B cell (primary cell): ENCODE measurements around the gene MTHFS. TPM values are rescaled to one million over a fixed set of nuclear protein-coding genes. Genes with fewer than 3 reads are reported as not detected.

Experiments used
- ATAC-seq: fragments of 200-7000 bp; cut with Tn5 transposase; one replicate; pipeline ENCODE4 v1.10.0; 2021; ENCODE audit warnings: low read depth, mild to moderate bottlenecking, moderate number of reproducible peaks, moderate library complexity
- CTCF ChIA-PET: fragments of 350-600 bp; sonication (Branson Sonifier 250); formaldehyde crosslinking; loops from one replicate; lab custom pipeline; 2021; ENCODE audit warnings: antibody characterized with exemption, inconsistent platforms; lab: Charles Lee
- POLR2A ChIA-PET: fragments of 350-600 bp; sonication (Branson Sonifier 250); formaldehyde crosslinking; loops from one replicate; lab custom pipeline; 2021; ENCODE audit warnings: antibody characterized with exemption; lab: Charles Lee
- DNase-seq: peaks from one replicate; pipeline ENCODE4 v3.0.0; 2013
- H2AFZ ChIP-seq: 2 replicates; pipeline ENCODE4 v1.6.1; 2012; ENCODE audit warnings: mild to moderate bottlenecking, low read depth, low read length; ENCODE audit not compliant: insufficient read depth, poor library complexity, severe bottlenecking
- H3K27ac ChIP-seq, 2 donors: 1 replicate in 1 of 2; 2 replicates in 1 of 2; pipeline ENCODE4 v1.5.1; 2012 to 2013; ENCODE audit warnings: low read length in 2 of 2, mild to moderate bottlenecking in 2 of 2, moderate library complexity in 1 of 2
- H3K27me3 ChIP-seq, 4 experiments: fragments of 200-600 bp in 1 of 4; sonication (generic) in 1 of 4; replicated peaks in 1 of 4; 1 replicate in 2 of 4; 2 replicates in 2 of 4; pipeline versions ENCODE4 v1.6.1 to v1.7.0; 2013 to 2016; ENCODE audit warnings: low read length in 3 of 4, mild to moderate bottlenecking in 2 of 4, mixed read lengths in 1 of 4, moderate library complexity in 1 of 4; ENCODE audit not compliant: insufficient read depth in 4 of 4, control insufficient read depth in 3 of 4; ENCODE audit errors: control extremely low read depth in 1 of 4
- H3K36me3 ChIP-seq, 2 experiments: replicated peaks in 1 of 2; 1 replicate in 1 of 2; 2 replicates in 1 of 2; pipeline versions ENCODE4 v1.6.1 to v1.7.1; 2013; ENCODE audit warnings: low read length in 1 of 2; ENCODE audit not compliant: insufficient read depth in 2 of 2, control insufficient read depth in 1 of 2; ENCODE audit errors: control extremely low read depth in 1 of 2, extremely low read depth in 1 of 2
- H3K4me1 ChIP-seq, 2 donors: fragments of 200-600 bp in 1 of 2; sonication (generic) in 1 of 2; 1 replicate in 1 of 2; 2 replicates in 1 of 2; pipeline versions ENCODE4 v1.5.1 to v1.6.1; 2013 to 2017; ENCODE audit warnings: low read length in 2 of 2; ENCODE audit not compliant: control insufficient read depth in 2 of 2, insufficient read depth in 2 of 2
- H3K4me2 ChIP-seq: replicated peaks from 2 replicates; pipeline ENCODE3; 2012; ENCODE audit warnings: mild to moderate bottlenecking, low read depth, low read length; ENCODE audit not compliant: poor library complexity, severe bottlenecking
- H3K4me3 ChIP-seq, 5 experiments: fragments of 200-600 bp in 1 of 5; sonication (generic) in 1 of 5; 1 replicate in 3 of 5; 2 replicates in 2 of 5; pipeline versions ENCODE4 v1.5.1 to v1.7.0; 2011 to 2016; ENCODE audit warnings: low read length in 4 of 5, mild to moderate bottlenecking in 4 of 5, low read depth in 2 of 5, control low read depth in 1 of 5, moderate library complexity in 1 of 5; ENCODE audit not compliant: insufficient read depth in 1 of 5; ENCODE audit errors: control extremely low read depth in 1 of 5, extremely low read depth in 1 of 5
- H3K79me2 ChIP-seq: fragments of 200-600 bp; sonication (generic); one replicate; pipeline ENCODE4 v1.6.0; 2016; ENCODE audit warnings: low read length; ENCODE audit not compliant: control insufficient read depth, insufficient read depth
- H3K9ac ChIP-seq: fragments of 200-600 bp; sonication (generic); 2 replicates; pipeline ENCODE4 v1.6.1; 2017; ENCODE audit warnings: mild to moderate bottlenecking, low read length, moderate library complexity
- H3K9me3 ChIP-seq, 3 donors: one replicate each; pipeline versions ENCODE4 v1.6.1 to v1.7.1; 2013; ENCODE audit warnings: low read length in 2 of 3; ENCODE audit not compliant: control insufficient read depth in 2 of 3, insufficient read depth in 1 of 3; ENCODE audit errors: control extremely low read depth in 1 of 3
- H4K20me1 ChIP-seq: 2 replicates; pipeline ENCODE4 v1.6.0; 2012; ENCODE audit warnings: mild to moderate bottlenecking, low read length; ENCODE audit not compliant: insufficient read depth, control insufficient read depth, poor library complexity, severe bottlenecking
- H3K27ac Mint-ChIP-seq: one replicate; pipeline ENCODE4 v1.8.0; 2021; ENCODE audit warnings: mixed read lengths
- H3K27me3 Mint-ChIP-seq: one replicate; pipeline ENCODE4 v1.8.0; 2021; ENCODE audit warnings: mixed read lengths
- H3K4me1 Mint-ChIP-seq: one replicate; pipeline ENCODE4 v1.8.0; 2021; ENCODE audit warnings: mixed read lengths
- H3K4me3 Mint-ChIP-seq: one replicate; pipeline ENCODE4 v1.8.0; 2021; ENCODE audit warnings: mixed read lengths
- H3K9me3 Mint-ChIP-seq: one replicate; pipeline ENCODE4 v1.8.0; 2022; ENCODE audit warnings: mixed read lengths; ENCODE audit not compliant: insufficient read depth
- EZH2 ChIP-seq: IDR thresholded peaks from 2 replicates; pipeline ENCODE4 v1.6.1; 2012; ENCODE audit warnings: borderline replicate concordance, low read depth, mild to moderate bottlenecking, moderate library complexity, low read length; ENCODE audit not compliant: insufficient read depth, poor library complexity, severe bottlenecking
- WGBS: methylation state at CpG from one replicate; pipeline ENCODE4 v1.1.5; 2013; ENCODE audit warnings: missing lambda C conversion rate; ENCODE audit not compliant: insufficient coverage; 5-methylcytosine and 5-hydroxymethylcytosine counted together
- intact Hi-C: fragments of 100-400 bp; cut with micrococcal nuclease; formaldehyde crosslinking; loops from one replicate; pipeline ENCODE4 v1.10.0; 2022
- polyA plus RNA-seq: library from polyadenylated mRNA; depleted of rRNA; stranded (reverse); fragments of >200 nt; gene quantifications from 2 replicates; pipeline ENCODE4 v1.2.3, GENCODE V29; 2012
- total RNA-seq, 2 donors: library from RNA; stranded (reverse); fragments of 120-200 nt in 1 of 2; gene quantifications; 1 replicate in 1 of 2; 2 replicates in 1 of 2; pipeline versions ENCODE4 v1.2.3 to v1.2.4, GENCODE V29; 2013 to 2022
- TF ChIP-seq, protein P1 (sequence below): fragments of 200-600 bp; IDR thresholded peaks from one replicate; pipeline ENCODE4 v1.8.0; 2022; ENCODE audit warnings: antibody characterized with exemption, mild to moderate bottlenecking

MTHFS gene
- total and polyA plus RNA-seq, 2 donors (not counting 1 experiment from before 2014, with no cell fraction given), result 20.1 to 20.9 TPM

DNA sequence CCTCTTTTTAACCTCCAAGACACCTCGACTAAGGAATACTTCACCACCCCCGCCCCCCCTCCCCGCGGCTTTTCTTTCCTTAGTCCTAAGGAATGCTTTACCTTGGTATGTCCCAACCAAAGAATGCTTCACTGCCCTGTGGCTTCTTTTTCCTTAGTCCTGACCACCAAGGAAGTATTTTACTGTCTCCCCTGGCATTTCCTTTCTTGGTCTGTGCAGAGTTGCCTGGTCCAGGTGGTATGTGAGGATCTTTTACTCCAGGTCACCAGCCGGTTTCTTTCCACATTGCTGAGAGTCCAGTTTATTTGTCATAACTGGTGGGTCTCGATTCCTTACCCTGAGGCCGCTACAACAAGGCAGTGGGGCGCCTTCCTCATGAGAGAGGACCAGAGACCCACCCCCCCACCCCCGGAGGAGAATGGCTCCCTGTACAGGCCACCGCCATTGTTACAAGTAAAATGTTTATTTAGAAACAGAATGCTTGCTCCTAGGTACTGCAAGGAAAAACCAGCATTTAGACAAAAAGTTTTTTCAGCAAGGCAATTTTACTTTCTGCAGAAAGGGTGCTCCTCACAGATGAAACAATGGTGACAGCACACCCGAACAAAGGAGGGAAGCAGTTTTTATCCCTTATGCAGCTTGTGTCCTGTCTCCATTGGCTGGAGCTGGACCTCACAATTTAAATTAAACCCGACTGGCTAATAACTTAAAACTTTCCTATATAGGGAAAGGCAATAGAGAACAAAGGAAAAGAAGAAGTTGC, 23.1 kb upstream of the MTHFS start:
- peaks cover 14 to 15% of the 10 kb centered on the region in 2 donors for H3K4me1 ChIP-seq
- DNase-seq (no peak), ATAC-seq (no peak)
- H3K27ac ChIP-seq, result no peak overlapping the region
- no peaks in the 10 kb centered on the region for H3K27me3 ChIP-seq
- peaks cover 5 to 56% (median 53%) of the 10 kb centered on the region in 3 donors for H3K9me3 ChIP-seq
- WGBS, result 100% methylated on average over 2 of the region's 12 CpGs
- ChIA-PET CTCF (no interaction called here), POLR2A (interaction anchor here (0.6 kb wide), 1 partner anchor 140 kb away, joined by 3 read pairs; no protein-coding TSS in a partner anchor)
- peaks cover 7 to 17% of the 10 kb centered on the region in 2 experiments for H3K36me3 ChIP-seq
- peaks cover 9% of the 10 kb centered on the region for H4K20me1 ChIP-seq
- H3K4me3 ChIP-seq, result no peak overlapping the region
- Mint-ChIP-seq H3K4me1 (peaks cover 30% of the 10 kb centered on the region), H3K4me3 (no peak overlapping the region), H3K27ac (no peak overlapping the region), H3K27me3 (no peaks in the 10 kb centered on the region), H3K9me3 (peaks cover 16% of the 10 kb centered on the region)
- H3K4me2 ChIP-seq, result no peak overlapping the region
- intact Hi-C loops, result no loop called here
- no peak for TF ChIP-seq EZH2
- TF ChIP-seq, protein P1, sequence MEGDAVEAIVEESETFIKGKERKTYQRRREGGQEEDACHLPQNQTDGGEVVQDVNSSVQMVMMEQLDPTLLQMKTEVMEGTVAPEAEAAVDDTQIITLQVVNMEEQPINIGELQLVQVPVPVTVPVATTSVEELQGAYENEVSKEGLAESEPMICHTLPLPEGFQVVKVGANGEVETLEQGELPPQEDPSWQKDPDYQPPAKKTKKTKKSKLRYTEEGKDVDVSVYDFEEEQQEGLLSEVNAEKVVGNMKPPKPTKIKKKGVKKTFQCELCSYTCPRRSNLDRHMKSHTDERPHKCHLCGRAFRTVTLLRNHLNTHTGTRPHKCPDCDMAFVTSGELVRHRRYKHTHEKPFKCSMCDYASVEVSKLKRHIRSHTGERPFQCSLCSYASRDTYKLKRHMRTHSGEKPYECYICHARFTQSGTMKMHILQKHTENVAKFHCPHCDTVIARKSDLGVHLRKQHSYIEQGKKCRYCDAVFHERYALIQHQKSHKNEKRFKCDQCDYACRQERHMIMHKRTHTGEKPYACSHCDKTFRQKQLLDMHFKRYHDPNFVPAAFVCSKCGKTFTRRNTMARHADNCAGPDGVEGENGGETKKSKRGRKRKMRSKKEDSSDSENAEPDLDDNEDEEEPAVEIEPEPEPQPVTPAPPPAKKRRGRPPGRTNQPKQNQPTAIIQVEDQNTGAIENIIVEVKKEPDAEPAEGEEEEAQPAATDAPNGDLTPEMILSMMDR, result no peak
- peaks cover 41% of the 10 kb centered on the region for H3K79me2 ChIP-seq
- no peak overlapping the region for H3K9ac ChIP-seq
- H2AFZ ChIP-seq, result no peak overlapping the region

DNA sequence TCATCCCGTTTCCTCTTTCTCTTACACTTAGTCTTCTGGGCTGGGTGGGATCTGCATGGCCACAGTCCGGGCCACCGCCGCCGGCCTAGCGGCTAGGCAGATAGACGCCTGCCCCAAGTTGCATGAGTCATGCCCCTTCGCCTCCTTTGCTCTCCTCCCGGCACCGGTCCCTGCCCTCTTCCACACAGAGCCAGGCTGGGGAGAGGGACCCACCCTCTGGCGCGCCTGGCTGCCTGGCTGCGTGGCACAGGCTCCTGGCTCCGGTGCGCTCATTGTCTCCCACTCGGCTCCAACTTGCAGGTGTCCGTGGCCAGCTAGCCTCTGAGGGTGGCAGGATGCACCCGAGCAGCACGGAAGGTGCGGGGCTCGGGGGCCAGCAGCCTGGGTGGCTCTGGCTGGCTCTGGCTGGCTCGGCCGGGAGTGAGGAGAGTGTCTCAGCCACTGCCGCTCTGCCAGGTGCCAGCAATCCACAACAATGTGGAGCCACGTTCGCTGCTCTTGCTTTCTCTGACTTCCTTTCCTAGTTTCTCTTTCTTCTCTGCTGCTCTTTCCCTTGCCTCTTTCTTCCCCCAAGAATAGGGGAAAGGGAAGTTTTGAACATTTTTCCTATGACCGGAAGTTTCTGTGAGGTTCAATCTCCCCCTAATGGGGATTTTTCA, 22.4 kb upstream of the MTHFS start:
- Histone ChIP-seq H3K36me3 (peaks cover 7 to 17% of the 10 kb centered on the region in 2 experiments), H3K4me3 (no peak overlapping the region), H3K4me1 (peaks cover 9 to 12% of the 10 kb centered on the region in 2 donors), H3K9me3 (peaks cover 5 to 60% (median 60%) of the 10 kb centered on the region in 3 donors), H3K4me2 (no peak overlapping the region), H3K9ac (no peak overlapping the region), H3K79me2 (peaks cover 37% of the 10 kb centered on the region), H3K27ac (no peak overlapping the region), H2AFZ (no peak overlapping the region), H4K20me1 (peaks cover 9% of the 10 kb centered on the region), H3K27me3 (no peaks in the 10 kb centered on the region)
- 99% methylated on average over 24 of the region's 27 CpGs for WGBS
- H3K4me3 Mint-ChIP-seq, result no peak overlapping the region
- no peak for DNase-seq
- H3K27ac Mint-ChIP-seq, result no peak overlapping the region
- H3K9me3 Mint-ChIP-seq, result peaks cover 19% of the 10 kb centered on the region
- CTCF ChIA-PET, result no interaction called here
- H3K4me1 Mint-ChIP-seq, result peaks cover 26% of the 10 kb centered on the region
- H3K27me3 Mint-ChIP-seq, result no peaks in the 10 kb centered on the region
- no peak for ATAC-seq
- POLR2A ChIA-PET, result no interaction called here
- no peak for TF ChIP-seq EZH2
- TF ChIP-seq, protein P1, result no peak
- intact Hi-C loops, result no loop called here
